Neutrophil (primary cell): ENCODE data around the gene ALG12.

Experiments
- H3K27ac ChIP-seq: fragments of 200-600 bp; sonication (generic); 2 replicates; pipeline ENCODE4 v1.5.1; 2016; ENCODE audit warnings: mild to moderate bottlenecking, moderate library complexity
- H3K27me3 ChIP-seq: fragments of 200-600 bp; sonication (generic); 2 replicates; pipeline ENCODE4 v1.6.0; 2016; ENCODE audit warnings: mild to moderate bottlenecking
- H3K36me3 ChIP-seq: fragments of 200-600 bp; sonication (generic); 2 replicates; pipeline ENCODE4 v1.5.1; 2017
- H3K4me1 ChIP-seq, 2 experiments: fragments of 200-600 bp in 1 of 2; sonication (generic) in 1 of 2; 1 replicate in 1 of 2; 2 replicates in 1 of 2; pipeline versions ENCODE4 v1.5.1 to v1.6.1; 2013 to 2016; ENCODE audit warnings: low read depth in 1 of 2, low read length in 1 of 2, mild to moderate bottlenecking in 1 of 2, moderate library complexity in 1 of 2; ENCODE audit not compliant: control insufficient read depth in 1 of 2, insufficient read depth in 1 of 2
- H3K4me3 ChIP-seq, 2 experiments: fragments of 200-600 bp in 1 of 2; sonication (generic) in 1 of 2; 1 replicate in 1 of 2; 2 replicates in 1 of 2; pipeline ENCODE4 v1.5.1; 2013 to 2016; ENCODE audit warnings: low read depth in 1 of 2, low read length in 1 of 2, mild to moderate bottlenecking in 1 of 2, moderate library complexity in 1 of 2
- H3K9me3 ChIP-seq: fragments of 200-600 bp; sonication (generic); 2 replicates; pipeline ENCODE4 v1.5.1; 2016
- TF ChIP-seq, protein P1 (sequence below): fragments of 200-600 bp; sonication (generic); IDR thresholded peaks from 2 replicates; pipeline ENCODE4 v1.5.1; 2016; ENCODE audit warnings: antibody characterized with exemption

The ALG12 gene

DNA sequence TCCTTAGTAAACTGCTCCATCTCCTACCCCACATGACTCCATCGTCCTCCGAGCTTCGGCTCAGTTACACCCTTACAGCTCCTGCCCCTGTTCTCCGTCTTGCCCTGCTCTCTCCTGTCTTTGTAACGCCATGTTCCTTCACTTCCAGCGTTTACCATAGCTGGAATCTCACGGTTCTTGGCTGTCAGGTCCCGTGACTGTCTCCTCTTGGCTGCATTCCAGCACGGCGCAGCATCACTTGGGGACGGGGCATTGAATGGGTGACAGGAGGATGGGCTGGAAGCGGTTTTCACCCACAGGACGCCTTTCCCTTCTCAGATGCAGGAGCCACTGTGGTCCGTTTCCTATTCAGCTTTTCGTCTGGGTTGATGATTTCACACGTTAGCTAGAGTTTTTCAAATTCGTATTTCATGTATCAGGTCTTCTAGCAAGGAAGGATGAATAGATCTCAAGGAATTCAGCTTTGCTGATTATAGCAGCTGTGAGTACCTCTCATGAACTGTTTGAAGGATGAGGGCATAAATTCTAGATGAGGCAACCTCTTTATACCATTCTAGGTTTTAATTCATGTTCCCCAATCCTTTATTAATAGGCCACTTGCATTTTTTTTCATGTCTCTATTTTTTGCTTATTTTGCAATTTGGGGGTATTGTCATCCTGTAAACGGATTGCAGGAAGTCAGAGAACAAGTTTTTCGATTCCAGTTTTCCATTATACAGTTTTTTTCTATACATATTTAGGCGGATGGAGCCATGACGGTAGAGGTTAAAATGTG is 35.5 kb downstream of the ALG12 start:
- Histone ChIP-seq H3K27me3 (no peaks in the 10 kb centered on the region), H3K36me3 (peaks cover 38% of the 10 kb centered on the region), H3K4me1 (no peaks in the 10 kb centered on the region), H3K27ac (no peak overlapping the region), H3K9me3 (no peaks in the 10 kb centered on the region), H3K4me3 (no peak overlapping the region)
- TF ChIP-seq, protein P1, sequence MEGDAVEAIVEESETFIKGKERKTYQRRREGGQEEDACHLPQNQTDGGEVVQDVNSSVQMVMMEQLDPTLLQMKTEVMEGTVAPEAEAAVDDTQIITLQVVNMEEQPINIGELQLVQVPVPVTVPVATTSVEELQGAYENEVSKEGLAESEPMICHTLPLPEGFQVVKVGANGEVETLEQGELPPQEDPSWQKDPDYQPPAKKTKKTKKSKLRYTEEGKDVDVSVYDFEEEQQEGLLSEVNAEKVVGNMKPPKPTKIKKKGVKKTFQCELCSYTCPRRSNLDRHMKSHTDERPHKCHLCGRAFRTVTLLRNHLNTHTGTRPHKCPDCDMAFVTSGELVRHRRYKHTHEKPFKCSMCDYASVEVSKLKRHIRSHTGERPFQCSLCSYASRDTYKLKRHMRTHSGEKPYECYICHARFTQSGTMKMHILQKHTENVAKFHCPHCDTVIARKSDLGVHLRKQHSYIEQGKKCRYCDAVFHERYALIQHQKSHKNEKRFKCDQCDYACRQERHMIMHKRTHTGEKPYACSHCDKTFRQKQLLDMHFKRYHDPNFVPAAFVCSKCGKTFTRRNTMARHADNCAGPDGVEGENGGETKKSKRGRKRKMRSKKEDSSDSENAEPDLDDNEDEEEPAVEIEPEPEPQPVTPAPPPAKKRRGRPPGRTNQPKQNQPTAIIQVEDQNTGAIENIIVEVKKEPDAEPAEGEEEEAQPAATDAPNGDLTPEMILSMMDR, result no peak

DNA sequence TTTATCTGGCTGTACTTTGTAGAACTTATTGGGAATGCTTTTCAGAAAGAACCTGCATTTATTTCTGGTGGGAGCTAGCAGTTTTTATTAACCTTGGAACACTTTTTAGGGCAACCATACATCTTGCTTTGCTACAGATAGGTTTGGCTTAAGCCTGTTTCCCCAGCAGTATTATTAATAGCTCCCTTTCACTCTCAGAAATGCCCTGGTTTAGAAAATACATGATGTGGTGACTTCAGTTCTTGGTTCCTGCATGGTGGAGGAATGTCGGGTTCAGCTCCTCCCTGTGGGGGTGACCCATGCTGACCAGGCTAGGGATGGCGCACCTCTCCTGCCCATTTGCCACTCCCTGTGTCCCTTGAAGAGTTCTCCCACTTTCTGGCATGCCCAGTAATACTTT is 36.4 kb downstream of the ALG12 start:
- Histone ChIP-seq H3K27ac (no peak overlapping the region), H3K9me3 (no peaks in the 10 kb centered on the region), H3K4me1 (no peaks in the 10 kb centered on the region), H3K4me3 (no peak overlapping the region), H3K36me3 (peaks cover 31% of the 10 kb centered on the region), H3K27me3 (no peaks in the 10 kb centered on the region)
- TF ChIP-seq, protein P1, result no peak

DNA sequence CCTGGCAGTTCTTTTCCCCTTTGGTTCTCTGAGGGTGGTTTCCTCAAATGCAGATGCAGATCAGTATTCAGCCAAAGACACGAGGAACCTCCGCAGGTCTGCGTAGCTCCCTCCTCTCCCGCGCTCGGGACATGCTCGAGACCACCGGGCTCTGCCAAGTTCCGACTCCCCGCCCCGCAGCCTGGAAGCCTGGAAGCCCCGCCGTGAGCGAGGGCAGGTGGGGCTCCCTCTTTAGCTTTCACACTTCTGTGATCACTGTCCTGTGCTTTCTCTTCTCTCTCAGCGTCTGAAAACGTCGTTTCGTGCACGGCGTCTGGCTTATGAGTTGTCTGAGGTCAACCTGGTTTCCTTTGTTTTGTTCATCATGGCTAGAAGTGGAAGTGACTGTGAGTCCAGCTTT is 38.0 kb downstream of the ALG12 start:
- Histone ChIP-seq H3K9me3 (no peaks in the 10 kb centered on the region), H3K4me1 (no peaks in the 10 kb centered on the region), H3K27ac (no peak overlapping the region), H3K36me3 (peaks cover 17% of the 10 kb centered on the region), H3K4me3 (no peak overlapping the region), H3K27me3 (no peaks in the 10 kb centered on the region)
- TF ChIP-seq, protein P1, result no peak

DNA sequence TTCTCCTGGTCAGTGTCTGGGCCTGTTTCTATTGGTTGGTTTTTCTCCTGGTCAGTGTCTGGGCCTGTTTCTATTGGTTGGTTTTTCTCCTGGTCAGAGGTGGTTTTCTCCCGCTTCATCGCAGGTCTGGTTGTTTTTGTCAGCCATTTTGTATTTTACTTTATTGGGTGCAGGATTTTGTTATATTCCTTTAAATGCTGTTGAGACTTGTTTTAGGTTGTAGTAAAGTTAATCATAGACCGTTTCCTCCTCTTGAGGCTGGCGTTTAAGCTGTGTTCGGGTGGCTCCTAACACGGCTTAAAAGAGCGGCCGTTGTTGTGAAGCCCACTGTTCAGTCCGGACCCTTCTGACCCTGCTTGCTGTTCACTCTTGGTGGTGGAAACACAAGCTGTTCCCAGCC is 38.4 kb downstream of the ALG12 start:
- no peaks in the 10 kb centered on the region for H3K27me3 ChIP-seq
- peaks cover 14% of the 10 kb centered on the region for H3K36me3 ChIP-seq
- TF ChIP-seq, protein P1, result no peak
- no peaks in the 10 kb centered on the region for H3K4me1 ChIP-seq
- H3K4me3 ChIP-seq, result no peak overlapping the region
- H3K9me3 ChIP-seq, result no peaks in the 10 kb centered on the region
- H3K27ac ChIP-seq, result no peak overlapping the region

DNA sequence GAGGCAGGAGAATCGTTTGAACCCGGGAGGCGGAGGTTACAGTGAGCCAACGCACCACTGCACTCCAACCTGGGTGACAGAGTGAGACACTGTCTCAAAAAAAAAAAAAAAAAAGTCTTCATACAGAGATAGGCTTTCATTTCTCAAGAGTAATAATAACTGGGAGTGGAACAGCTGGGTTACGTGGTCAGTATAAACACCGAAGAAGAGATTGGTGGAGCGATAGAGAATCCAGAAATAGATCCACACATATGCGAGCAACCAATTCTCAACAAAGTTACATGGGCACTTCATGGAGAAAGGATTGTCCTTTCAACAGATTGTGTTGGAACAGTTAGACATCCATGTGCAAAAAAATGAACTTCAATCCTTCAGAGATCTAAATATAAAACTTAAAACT is 40.0 kb downstream of the ALG12 start:
- H3K9me3 ChIP-seq, result no peaks in the 10 kb centered on the region
- no peak overlapping the region for H3K4me3 ChIP-seq
- H3K27me3 ChIP-seq, result no peaks in the 10 kb centered on the region
- TF ChIP-seq, protein P1, result no peak
- no peaks in the 10 kb centered on the region for H3K4me1 ChIP-seq
- H3K27ac ChIP-seq, result no peak overlapping the region
- H3K36me3 ChIP-seq, result no peaks in the 10 kb centered on the region
